HepG2 (cell line): ENCODE data around the gene RASSF10. TPM values are rescaled to one million over a fixed set of nuclear protein-coding genes. Genes with fewer than 3 reads are reported as not detected.

Experiments
- ATAC-seq: fragments of 200-7000 bp; cut with Tn5 transposase; 3 replicates; pipeline ENCODE4 v1.9.1; 2020; ENCODE audit warnings: mild to moderate bottlenecking, moderate library complexity
- BruUV-seq: library from RNA; stranded (reverse); fragments of 400-500 nt; replicated peaks from 2 replicates; lab custom pipeline; 2021; lab: Mats Ljungman, UMichigan
- CTCF ChIA-PET: fragments of 300-600 bp; formaldehyde crosslinking; extraction: SDS; loops from one replicate; lab custom pipeline; 2021; ENCODE audit warnings: low total read pairs, inconsistent platforms, low intra/inter-chr PET ratio; lab: Yijun Ruan, JAX
- POLR2A ChIA-PET: fragments of 350-600 bp; sonication (Branson Sonifier 250); formaldehyde crosslinking; loops from one replicate; lab custom pipeline; 2020; ENCODE audit warnings: antibody characterized with exemption, inconsistent platforms; lab: Yijun Ruan, JAX
- DNase-seq: peaks from one replicate; pipeline ENCODE4 v3.0.0-alpha.2; 2015; ENCODE audit warnings: low spot score
- FAIRE-seq: peaks from 3 replicates; lab custom pipeline; 2011; peaks lifted over from hg19 to GRCh38; lab: Jason Lieb, UNC
- H2AFZ ChIP-seq: one replicate; pipeline ENCODE4 v1.6.1; 2011; ENCODE audit warnings: low read length, inconsistent platforms
- H3K27ac ChIP-seq: fragments of 300-600 bp; 3 replicates; pipeline ENCODE4 v1.8.0; 2011; ENCODE audit warnings: mixed run types, mild to moderate bottlenecking, mixed read lengths, low read length, inconsistent platforms; ENCODE audit not compliant: insufficient read depth; ENCODE audit errors: extremely low read length
- H3K27me3 ChIP-seq, 2 experiments: fragments of 200-600 bp in 1 of 2; 2 replicates in 1 of 2; 3 replicates in 1 of 2; pipeline versions ENCODE4 v1.6.0 to v1.8.0; 2011; ENCODE audit warnings: low read length in 2 of 2, mild to moderate bottlenecking in 2 of 2, moderate library complexity in 2 of 2, inconsistent platforms in 1 of 2; ENCODE audit not compliant: insufficient read depth in 2 of 2, control insufficient read depth in 1 of 2
- H3K36me3 ChIP-seq, 2 experiments: fragments of 200-600 bp in 1 of 2; replicated peaks in 1 of 2; 2 replicates in 1 of 2; 3 replicates in 1 of 2; pipeline versions ENCODE4 v1.5.1 to v1.8.0; 2011; ENCODE audit warnings: low read length in 2 of 2, inconsistent platforms in 1 of 2; ENCODE audit not compliant: insufficient read depth in 2 of 2, control insufficient read depth in 1 of 2
- H3K4me1 ChIP-seq: 2 replicates; pipeline ENCODE4 v1.5.1; 2012; ENCODE audit warnings: low read length, inconsistent platforms; ENCODE audit not compliant: insufficient read depth
- H3K4me2 ChIP-seq: 2 replicates; pipeline ENCODE4 v1.6.0; 2011; ENCODE audit warnings: low read depth, low read length, inconsistent platforms
- H3K4me3 ChIP-seq, 3 experiments: fragments of 200-600 bp in 1 of 3; sonication (generic), shearing (Covaris generic) in 1 of 3; replicated peaks in 1 of 3; 2 replicates each; pipeline ENCODE4 v1.5.1; 2011 to 2016; ENCODE audit warnings: low read length in 3 of 3, inconsistent platforms in 2 of 3, low read depth in 2 of 3, mild to moderate bottlenecking in 2 of 3, control low read depth in 1 of 3, mixed read lengths in 1 of 3; ENCODE audit not compliant: insufficient read depth in 1 of 3
- H3K79me2 ChIP-seq: one replicate; pipeline ENCODE4 v1.6.1; 2011; ENCODE audit warnings: low read length, inconsistent platforms; ENCODE audit not compliant: insufficient read depth
- H3K9ac ChIP-seq: 2 replicates; pipeline ENCODE4 v1.6.0; 2011; ENCODE audit warnings: mild to moderate bottlenecking, low read depth, low read length, inconsistent platforms; ENCODE audit not compliant: insufficient read depth
- H3K9me3 ChIP-seq: 2 replicates; pipeline ENCODE4 v1.5.1; 2012; ENCODE audit warnings: mild to moderate bottlenecking, low read length
- H4K20me1 ChIP-seq: 2 replicates; pipeline ENCODE4 v1.6.0; 2011; ENCODE audit warnings: inconsistent platforms, mild to moderate bottlenecking, low read length, moderate library complexity; ENCODE audit not compliant: insufficient read depth
- CEBPB ChIP-seq: IDR thresholded peaks from 2 replicates; pipeline ENCODE4 v1.6.1; 2011; ENCODE audit warnings: low read depth, low read length, improper control_type of control experiment, borderline replicate concordance
- FOSL2 ChIP-seq: sonication (generic); formaldehyde crosslinking; IDR thresholded peaks from 2 replicates; pipeline ENCODE4 v1.4.0; 2020; ENCODE audit warnings: missing genetic modification reagents
- HIVEP1 ChIP-seq: sonication (generic); formaldehyde crosslinking; IDR thresholded peaks from 2 replicates; pipeline ENCODE4 v1.4.0; 2020; ENCODE audit warnings: mild to moderate bottlenecking, missing genetic modification reagents
- HOXA5 ChIP-seq: sonication (generic); formaldehyde crosslinking; IDR thresholded peaks from 2 replicates; pipeline ENCODE4 v1.4.0; 2020; ENCODE audit warnings: missing genetic modification reagents
- KLF12 ChIP-seq: sonication (generic); formaldehyde crosslinking; IDR thresholded peaks from 2 replicates; pipeline ENCODE4 v1.4.0; 2020; ENCODE audit warnings: missing genetic modification reagents, borderline replicate concordance
- MAFF ChIP-seq: IDR thresholded peaks from 2 replicates; pipeline ENCODE4 v1.6.1; 2011; ENCODE audit warnings: low read depth, low read length, improper control_type of control experiment
- MAFK ChIP-seq, 2 experiments: IDR thresholded peaks in 1 of 2; conservative IDR thresholded peaks in 1 of 2; 2 replicates each; pipeline ENCODE4 v1.6.1; 2011; ENCODE audit warnings: improper control_type of control experiment in 2 of 2, low read length in 2 of 2
- SP5 ChIP-seq: IDR thresholded peaks from 2 replicates; pipeline ENCODE4 v1.6.1; 2016; ENCODE audit warnings: low read depth, borderline replicate concordance
- ZNF333 ChIP-seq: sonication (generic); formaldehyde crosslinking; IDR thresholded peaks from 2 replicates; pipeline ENCODE4 v1.4.0; 2020; ENCODE audit warnings: mild to moderate bottlenecking, missing genetic modification reagents, borderline replicate concordance
- ZNF562 ChIP-seq: sonication (generic); formaldehyde crosslinking; IDR thresholded peaks from 2 replicates; pipeline ENCODE4 v1.8.0; 2022; ENCODE audit warnings: missing genetic modification reagents, borderline replicate concordance
- ZNF737 ChIP-seq: sonication (generic); formaldehyde crosslinking; IDR thresholded peaks from 2 replicates; pipeline ENCODE4 v1.5.0; 2020; ENCODE audit warnings: missing genetic modification reagents, mild to moderate bottlenecking, borderline replicate concordance
- ZZZ3 ChIP-seq: sonication (generic); formaldehyde crosslinking; IDR thresholded peaks from 2 replicates; pipeline ENCODE4 v1.4.0; 2020; ENCODE audit warnings: missing genetic modification reagents, mild to moderate bottlenecking, borderline replicate concordance
- WGBS: methylation state at CpG from one replicate; pipeline ENCODE4 v1.1.6; 2017; ENCODE audit warnings: low lambda C conversion rate; 5-methylcytosine and 5-hydroxymethylcytosine counted together
- in situ Hi-C: cut with HindIII; loops from 2 replicates; pipeline ENCODE4 v1.10.0; 2017; ENCODE audit warnings: low pct_unique_long_range_greater_than_20kb; ENCODE audit not compliant: extremely low pct_ligation_motif_present
- intact Hi-C: fragments of 100-400 bp; cut with micrococcal nuclease; formaldehyde crosslinking; loops from one replicate; pipeline ENCODE4 v1.10.0; 2022; ENCODE audit not compliant: unreplicated experiment
- polyA plus RNA-seq, 8 experiments: library from polyadenylated mRNA; depleted of rRNA in 3 of 8; stranded (reverse) in 7 of 8; unstranded in 1 of 8; fragments of >200 nt; fragmentation: Illumina TruSeq in 4 of 8; extraction: Trizol in 4 of 8; gene quantifications; 2 replicates each; pipeline versions ENCODE4 v1.2.1 to v1.2.3, GENCODE V29; 2011 to 2016; ENCODE audit warnings: low read depth in 4 of 8, missing spikeins in 1 of 8, mixed read lengths in 1 of 8; ENCODE audit not compliant: insufficient read depth in 1 of 8
- total RNA-seq, 5 experiments: library from RNA; depleted of rRNA; stranded (reverse); fragments of >200 nt; fragmentation: Illumina TruSeq; extraction: Trizol; gene quantifications; 2 replicates each; pipeline ENCODE4 v1.2.3, GENCODE V29; 2016; ENCODE audit warnings: low read depth in 1 of 5
- TF ChIP-seq, protein P1 (sequence below): sonication (generic); formaldehyde crosslinking; IDR thresholded peaks from 2 replicates; pipeline ENCODE4 v1.4.0; 2020; ENCODE audit warnings: missing genetic modification reagents, low read depth, mild to moderate bottlenecking, borderline replicate concordance

The RASSF10 gene
- total and polyA plus RNA-seq, 2 of the 13 experiments (the other 11 are each of a cell fraction or from before 2014, with no cell fraction given), result not detected

DNA sequence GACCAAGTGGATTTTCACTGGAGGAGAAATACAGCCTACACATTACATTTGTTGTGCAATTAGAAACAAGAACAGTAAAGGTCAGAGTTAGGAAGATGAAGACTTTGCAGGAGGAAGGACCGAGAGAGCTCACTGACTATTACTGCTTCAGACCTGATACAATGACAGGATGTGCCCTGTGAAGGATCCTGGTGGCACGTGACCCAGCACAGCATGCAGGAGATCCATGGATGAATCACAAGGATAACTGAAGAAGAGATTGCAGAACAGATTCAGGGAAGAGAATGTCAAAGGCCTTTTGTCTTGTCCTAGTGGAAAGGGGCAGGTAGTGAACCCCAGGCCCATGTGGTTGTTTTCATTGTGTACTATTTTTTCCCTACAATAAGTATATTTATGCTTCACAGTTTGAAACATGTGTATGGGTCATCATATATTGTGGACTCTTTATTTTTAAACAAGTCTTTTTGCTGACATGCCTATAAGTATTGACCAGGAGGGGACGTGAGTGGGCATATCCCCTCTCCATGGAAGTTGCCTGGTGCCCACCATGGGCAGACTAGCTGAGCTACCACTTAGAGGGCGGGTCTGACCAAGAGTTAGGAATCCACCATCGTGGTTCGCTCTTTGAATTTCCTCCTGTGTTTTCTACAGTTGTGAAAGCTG lies 44.3 kb downstream of the RASSF10 start:
- intact Hi-C loops (no loop called here), in situ Hi-C loops (no loop called here)
- no peak for TF ChIP-seq ZNF333
- no peak for TF ChIP-seq SP5
- TF ChIP-seq ZNF562 (CRISPR knock-in tag), result no peak
- 0 out of 2 replicates have a peak, but pooled peaks have one; percentile 11 for TF ChIP-seq FOSL2 (CRISPR knock-in tag)
- no peak for TF ChIP-seq ZZZ3 (CRISPR knock-in tag)
- TF ChIP-seq HIVEP1 (CRISPR knock-in tag), result no peak
- TF ChIP-seq, protein P1, sequence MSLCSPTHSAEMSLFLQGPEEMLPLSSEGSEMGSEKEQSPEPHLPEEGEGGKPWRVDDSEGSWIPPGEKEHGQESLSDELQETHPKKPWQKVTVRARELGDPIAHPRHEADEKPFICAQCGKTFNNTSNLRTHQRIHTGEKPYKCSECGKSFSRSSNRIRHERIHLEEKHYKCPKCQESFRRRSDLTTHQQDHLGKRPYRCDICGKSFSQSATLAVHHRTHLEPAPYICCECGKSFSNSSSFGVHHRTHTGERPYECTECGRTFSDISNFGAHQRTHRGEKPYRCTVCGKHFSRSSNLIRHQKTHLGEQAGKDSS (CRISPR knock-in tag), result no peak
- TF ChIP-seq MAFF, result peak; percentile 61
- peak; percentile 23; the same call in 1 of the 2 replicates for TF ChIP-seq CEBPB
- peak; percentile 24 to 65; a peak in 2 of 4 replicates for TF ChIP-seq MAFK (conservative IDR thresholded peaks at IDR 0.05 in 1 of 2, IDR thresholded peaks at IDR 0.05 in 1 of 2; ENCODE audit: low read length in 2 of 2)
- no peak for TF ChIP-seq ZNF737 (CRISPR knock-in tag)
- no peak for TF ChIP-seq HOXA5 (CRISPR knock-in tag)
- no peak for TF ChIP-seq KLF12 (CRISPR knock-in tag)
- DNase-seq (no peak), FAIRE-seq (no peak), ATAC-seq (no peak)
- Histone ChIP-seq H3K79me2 (no peaks in the 10 kb centered on the region), H4K20me1 (no peaks in the 10 kb centered on the region), H3K27me3 (no peaks in the 10 kb centered on the region; a peak in 1 of 5 replicates), H2AFZ (no peak overlapping the region), H3K36me3 (no peaks in the 10 kb centered on the region), H3K4me3 (no peak overlapping the region), H3K27ac (no peak overlapping the region), H3K9me3 (no peaks in the 10 kb centered on the region), H3K9ac (no peak overlapping the region), H3K4me1 (peaks cover 11% of the 10 kb centered on the region), H3K4me2 (no peak overlapping the region)
- no TSS peak for BruUV-seq
- WGBS, result 51% methylated on average over 6 of the region's 6 CpGs
- ChIA-PET CTCF (no interaction called here), POLR2A (no interaction called here)
